Stimulated activated CD4-positive, alpha-beta T cell treated with anti-CD3 and anti-CD28 coated beads, TNF-alpha, amount 100 ng/mL, for 24 hours (primary cell): ENCODE results near the gene NRIP3.

Experiments used
- DNase-seq, 3 experiments: peaks; one replicate each; pipeline ENCODE4 v3.0.0-alpha.2; 2020; ENCODE audit warnings: low read depth in 3 of 3

NRIP3 gene

GRCh38 chr11:9003573-9004182 lies at the start of gene NRIP3:
Gene NRIP3, minus strand, starts transcription at chr11:9004001. Its CDS starts 66 bp downstream, at chr11:9003935.
- DNase-seq, result peak; percentile 31 to 67 (median 35)

GRCh38 chr11:9052316-9052715 lies 48.5 kb upstream of the NRIP3 start:
- no peak for DNase-seq

- DNase-seq, result no peak
These were observed 46.2 kb upstream of the NRIP3 start for GRCh38 chr11:9049959-9050358.

- DNase-seq, result no peak
These were observed 44.2 kb upstream of the NRIP3 start for GRCh38 chr11:9047964-9048523.

- no peak for DNase-seq
These were observed 42.7 kb upstream of the NRIP3 start for GRCh38 chr11:9046481-9046880.

- DNase-seq, result no peak
These were observed 38.7 kb upstream of the NRIP3 start for GRCh38 chr11:9042488-9042887.

- no peak for DNase-seq
These were observed 37.9 kb upstream of the NRIP3 start for GRCh38 chr11:9041747-9042146.

GRCh38 chr11:9040410-9040809 lies 36.6 kb upstream of the NRIP3 start:
- DNase-seq, result no peak

GRCh38 chr11:9039863-9040262 lies 36.1 kb upstream of the NRIP3 start:
- DNase-seq, result no peak

GRCh38 chr11:9039198-9039597 lies 35.4 kb upstream of the NRIP3 start:
- DNase-seq, result no peak

GRCh38 chr11:9038541-9038940 lies 34.7 kb upstream of the NRIP3 start:
- no peak for DNase-seq

- no peak for DNase-seq
These were observed 34.2 kb upstream of the NRIP3 start for GRCh38 chr11:9037963-9038362.

- no peak for DNase-seq
These were observed 33.4 kb upstream of the NRIP3 start for GRCh38 chr11:9037046-9037780.

- no peak for DNase-seq
These were observed 26.8 kb upstream of the NRIP3 start for GRCh38 chr11:9030601-9031000.

GRCh38 chr11:9029422-9029821 lies 25.6 kb upstream of the NRIP3 start:
- no peak for DNase-seq

- DNase-seq, result no peak
These were observed 24.8 kb upstream of the NRIP3 start for GRCh38 chr11:9028581-9028980.

GRCh38 chr11:9025101-9025850 lies 21.5 kb upstream of the NRIP3 start:
- DNase-seq, result no peak

- no peak for DNase-seq
These were observed 19.3 kb upstream of the NRIP3 start for GRCh38 chr11:9022961-9023680.

GRCh38 chr11:9020916-9021315 lies 17.1 kb upstream of the NRIP3 start:
- DNase-seq, result no peak

- no peak for DNase-seq
These were observed 16.1 kb upstream of the NRIP3 start for GRCh38 chr11:9019861-9020260.

GRCh38 chr11:9017773-9018172 lies 14.0 kb upstream of the NRIP3 start:
- DNase-seq, result no peak
